ENCODE measurements around the gene RAB28. TPM values are rescaled to one million over a fixed set of nuclear protein-coding genes. Genes with fewer than 3 reads are reported as not detected.

RAB28 gene
- polyA plus RNA-seq, 2 of the 4 experiments (the other 2 are of a cell fraction) = 9.5 to 24.6 TPM

- 87% methylated on average over 28 of the region's 37 CpGs for whole genome bisulfite sequencing (ENCODE audit: missing lambda C conversion rate)
- H3K4me3 ChIP-seq = no peak overlapping the region
- TF ChIP-seq, protein P1, sequence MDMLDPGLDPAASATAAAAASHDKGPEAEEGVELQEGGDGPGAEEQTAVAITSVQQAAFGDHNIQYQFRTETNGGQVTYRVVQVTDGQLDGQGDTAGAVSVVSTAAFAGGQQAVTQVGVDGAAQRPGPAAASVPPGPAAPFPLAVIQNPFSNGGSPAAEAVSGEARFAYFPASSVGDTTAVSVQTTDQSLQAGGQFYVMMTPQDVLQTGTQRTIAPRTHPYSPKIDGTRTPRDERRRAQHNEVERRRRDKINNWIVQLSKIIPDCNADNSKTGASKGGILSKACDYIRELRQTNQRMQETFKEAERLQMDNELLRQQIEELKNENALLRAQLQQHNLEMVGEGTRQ (IDR thresholded peaks at IDR 0.05) = no peak
- TF ChIP-seq, protein P2, sequence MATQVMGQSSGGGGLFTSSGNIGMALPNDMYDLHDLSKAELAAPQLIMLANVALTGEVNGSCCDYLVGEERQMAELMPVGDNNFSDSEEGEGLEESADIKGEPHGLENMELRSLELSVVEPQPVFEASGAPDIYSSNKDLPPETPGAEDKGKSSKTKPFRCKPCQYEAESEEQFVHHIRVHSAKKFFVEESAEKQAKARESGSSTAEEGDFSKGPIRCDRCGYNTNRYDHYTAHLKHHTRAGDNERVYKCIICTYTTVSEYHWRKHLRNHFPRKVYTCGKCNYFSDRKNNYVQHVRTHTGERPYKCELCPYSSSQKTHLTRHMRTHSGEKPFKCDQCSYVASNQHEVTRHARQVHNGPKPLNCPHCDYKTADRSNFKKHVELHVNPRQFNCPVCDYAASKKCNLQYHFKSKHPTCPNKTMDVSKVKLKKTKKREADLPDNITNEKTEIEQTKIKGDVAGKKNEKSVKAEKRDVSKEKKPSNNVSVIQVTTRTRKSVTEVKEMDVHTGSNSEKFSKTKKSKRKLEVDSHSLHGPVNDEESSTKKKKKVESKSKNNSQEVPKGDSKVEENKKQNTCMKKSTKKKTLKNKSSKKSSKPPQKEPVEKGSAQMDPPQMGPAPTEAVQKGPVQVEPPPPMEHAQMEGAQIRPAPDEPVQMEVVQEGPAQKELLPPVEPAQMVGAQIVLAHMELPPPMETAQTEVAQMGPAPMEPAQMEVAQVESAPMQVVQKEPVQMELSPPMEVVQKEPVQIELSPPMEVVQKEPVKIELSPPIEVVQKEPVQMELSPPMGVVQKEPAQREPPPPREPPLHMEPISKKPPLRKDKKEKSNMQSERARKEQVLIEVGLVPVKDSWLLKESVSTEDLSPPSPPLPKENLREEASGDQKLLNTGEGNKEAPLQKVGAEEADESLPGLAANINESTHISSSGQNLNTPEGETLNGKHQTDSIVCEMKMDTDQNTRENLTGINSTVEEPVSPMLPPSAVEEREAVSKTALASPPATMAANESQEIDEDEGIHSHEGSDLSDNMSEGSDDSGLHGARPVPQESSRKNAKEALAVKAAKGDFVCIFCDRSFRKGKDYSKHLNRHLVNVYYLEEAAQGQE (IDR thresholded peaks at IDR 0.05) = no peak
- TF ChIP-seq MAFK (IDR thresholded peaks at IDR 0.05; ENCODE audit: partially characterized antibody) = no peak
- H3K27ac ChIP-seq = no peak overlapping the region
- POLR2A ChIA-PET = no interaction called here
- CTCF ChIA-PET = interaction anchor here (1.1 to 3.1 kb wide), 3 partner anchors 12 to 19 kb away, joined by 3 to 22 read pairs (median 7); no protein-coding TSS in a partner anchor
- H3K4me1 ChIP-seq = no peaks in the 10 kb centered on the region
- no peak for DNase-seq (ENCODE audit: low read depth in 1 of 2, low spot score in 1 of 2)
- ATAC-seq = no peak
- FAIRE-seq = no peak
- H3K4me2 ChIP-seq = no peak overlapping the region
- peaks cover 3% of the 10 kb centered on the region; the same call in 1 of the 3 replicates for H3K9me3 ChIP-seq
Observed at GRCh38 chr4:13529128-13529919, 45.2 kb upstream of the RAB28 start.

DNA sequence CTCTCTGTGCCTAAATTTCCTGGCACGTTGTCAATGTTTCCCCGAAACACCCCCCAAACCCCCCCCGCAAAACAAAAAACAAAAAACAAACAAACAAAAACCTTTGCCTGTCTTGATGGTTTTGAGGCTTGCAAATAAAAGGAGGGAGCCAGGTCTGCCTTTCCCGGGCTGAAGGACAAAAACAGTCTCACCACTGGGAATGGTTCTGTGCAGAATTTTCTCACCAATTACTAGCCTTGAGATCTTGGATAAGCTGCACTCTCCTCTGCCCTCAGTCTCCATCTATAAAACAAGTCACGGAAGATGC is 44.6 kb upstream of the RAB28 start:
- POLR2A ChIA-PET = no interaction called here
- ATAC-seq (no peak), FAIRE-seq (no peak), DNase-seq (ENCODE audit: low read depth in 1 of 2, low spot score in 1 of 2) (no peak)
- CTCF ChIA-PET = interaction anchor here (1.1 kb wide), 1 partner anchor 14 kb away, joined by 3 read pairs; no protein-coding TSS in a partner anchor
- Histone ChIP-seq H3K27ac (no peak overlapping the region), H3K4me1 (no peaks in the 10 kb centered on the region), H3K4me2 (no peak overlapping the region), H3K4me3 (no peak overlapping the region), H3K9me3 (peaks cover 6% of the 10 kb centered on the region; the same call in 1 of the 3 replicates)
- TF ChIP-seq NPAS2 (CRISPR knock-in tag; IDR thresholded peaks at IDR 0.05; ENCODE audit: borderline replicate concordance) (no peak), MYC (IDR thresholded peaks at IDR 0.05; ENCODE audit: borderline replicate concordance, low read length) (no peak), E2F6 (IDR thresholded peaks at IDR 0.05; ENCODE audit: borderline replicate concordance, low read depth) (no peak), RNF2 (IDR thresholded peaks at IDR 0.05; ENCODE audit: borderline replicate concordance, low read depth) (no peak), FOXS1 (CRISPR knock-in tag; IDR thresholded peaks at IDR 0.05) (no peak), BCL3 (IDR thresholded peaks at IDR 0.05) (no peak), SREBF2 (IDR thresholded peaks at IDR 0.05) (no peak), EHF (CRISPR knock-in tag; IDR thresholded peaks at IDR 0.05) (no peak), MAZ (IDR thresholded peaks at IDR 0.05; ENCODE audit: borderline replicate concordance, low read depth, low read length) (no peak), EHMT2 (IDR thresholded peaks at IDR 0.05; ENCODE audit: low read depth) (no peak), PBX3 (IDR thresholded peaks at IDR 0.05) (no peak)
- WGBS (ENCODE audit: missing lambda C conversion rate) = 41% methylated on average over 5 of the region's 5 CpGs
